GM23338 (cell line): Measurements from ENCODE around the gene RAX2. TPM values are rescaled to one million over a fixed set of nuclear protein-coding genes. Genes with fewer than 3 reads are reported as not detected.

ENCODE experiments used
- ATAC-seq: fragments of 200-7000 bp; cut with Tn5 transposase; 3 replicates; pipeline ENCODE4 v1.9.1; 2020
- DNase-seq: peaks from one replicate; pipeline ENCODE4 v3.0.0-alpha.2; 2015; ENCODE audit warnings: low spot score
- H2AFZ ChIP-seq: fragments of 200-600 bp; sonication (generic); 2 replicates; pipeline ENCODE4 v1.8.0; 2016; ENCODE audit warnings: antibody characterized with exemption, mild to moderate bottlenecking, moderate library complexity
- H3F3A ChIP-seq: fragments of 200-600 bp; sonication (generic); replicated peaks from 2 replicates; pipeline ENCODE4 v1.8.0; 2017; ENCODE audit warnings: antibody characterized with exemption, mixed run types, low read depth
- H3K27ac ChIP-seq: fragments of 200-600 bp; sonication (generic); 2 replicates; pipeline ENCODE4 v1.6.1; 2016; ENCODE audit warnings: low read depth
- H3K27me3 ChIP-seq: fragments of 200-600 bp; sonication (generic); 2 replicates; pipeline ENCODE4 v1.8.0; 2016; ENCODE audit warnings: mild to moderate bottlenecking, mixed run types, moderate library complexity; ENCODE audit not compliant: insufficient read depth
- H3K36me3 ChIP-seq: fragments of 200-600 bp; sonication (generic); 2 replicates; pipeline ENCODE4 v1.8.0; 2016; ENCODE audit warnings: mild to moderate bottlenecking; ENCODE audit not compliant: insufficient read depth
- H3K4me1 ChIP-seq: fragments of 200-600 bp; sonication (generic); 2 replicates; pipeline ENCODE4 v1.8.0; 2016; ENCODE audit warnings: mild to moderate bottlenecking, moderate library complexity; ENCODE audit not compliant: insufficient read depth
- H3K4me2 ChIP-seq: fragments of 200-600 bp; sonication (generic); 2 replicates; pipeline ENCODE4 v1.7.1; 2017; ENCODE audit warnings: mixed run types
- H3K4me3 ChIP-seq: fragments of 200-600 bp; sonication (generic); 2 replicates; pipeline ENCODE4 v1.6.1; 2016; ENCODE audit warnings: mixed run types
- H3K79me2 ChIP-seq: fragments of 200-600 bp; sonication (generic); replicated peaks from 2 replicates; pipeline ENCODE4 v1.8.0; 2017; ENCODE audit warnings: mild to moderate bottlenecking; ENCODE audit not compliant: insufficient read depth
- H3K9me2 ChIP-seq: fragments of 200-600 bp; sonication (generic); 2 replicates; pipeline ENCODE4 v1.8.0; 2017; ENCODE audit not compliant: insufficient read depth
- H4K20me1 ChIP-seq: fragments of 200-600 bp; sonication (generic); replicated peaks from 2 replicates; pipeline ENCODE4 v1.8.0; 2017; ENCODE audit warnings: mild to moderate bottlenecking; ENCODE audit not compliant: insufficient read depth
- H3K27ac Mint-ChIP-seq: 2 replicates; pipeline ENCODE4 v1.8.0; 2020; ENCODE audit warnings: inconsistent platforms, mild to moderate bottlenecking, moderate library complexity, mixed read lengths
- H3K27me3 Mint-ChIP-seq: 3 replicates; pipeline ENCODE4 v1.8.0; 2022; ENCODE audit warnings: low read depth, mild to moderate bottlenecking, moderate library complexity, mixed read lengths, inconsistent platforms; ENCODE audit not compliant: insufficient read depth, poor library complexity
- H3K36me3 Mint-ChIP-seq: 3 replicates; pipeline ENCODE4 v1.8.0; 2021; ENCODE audit warnings: low read depth, mild to moderate bottlenecking, inconsistent platforms, moderate library complexity, mixed read lengths
- H3K4me1 Mint-ChIP-seq: 3 replicates; pipeline ENCODE4 v1.8.0; 2020; ENCODE audit warnings: mild to moderate bottlenecking, inconsistent platforms, mixed read lengths
- H3K4me3 Mint-ChIP-seq: 3 replicates; pipeline ENCODE4 v1.8.0; 2021; ENCODE audit warnings: moderate library complexity, mild to moderate bottlenecking, inconsistent platforms, mixed read lengths
- H3K9me3 Mint-ChIP-seq: 3 replicates; pipeline ENCODE4 v1.8.0; 2020; ENCODE audit warnings: moderate library complexity, mild to moderate bottlenecking, inconsistent platforms, mixed read lengths
- CREB1 ChIP-seq: fragments of 250-450 bp; sonication (Bioruptor Pico); IDR thresholded peaks from 2 replicates; pipeline ENCODE4 v1.5.0; 2020; ENCODE audit warnings: low read depth, mild to moderate bottlenecking, moderate library complexity
- CTCF ChIP-seq, 2 experiments: fragments of 200-600 bp in 1 of 2; sonication (generic) in 1 of 2; conservative IDR thresholded peaks; 2 replicates each; pipeline versions ENCODE4 v1.5.1 to v1.6.1; 2016 to 2017; ENCODE audit warnings: antibody characterized with exemption in 2 of 2, low read depth in 2 of 2, mild to moderate bottlenecking in 2 of 2, moderate library complexity in 1 of 2
- ETS1 ChIP-seq: IDR thresholded peaks from 2 replicates; pipeline ENCODE4 v1.6.1; 2016; ENCODE audit warnings: antibody characterized with exemption
- EZH2 ChIP-seq: fragments of 200-600 bp; sonication (generic); IDR thresholded peaks from one replicate; pipeline ENCODE4 v1.8.0; 2017; ENCODE audit warnings: antibody characterized with exemption, mild to moderate bottlenecking, low read depth; ENCODE audit not compliant: unreplicated experiment
- EZH2phosphoT487 ChIP-seq: fragments of 200-600 bp; sonication (generic); IDR thresholded peaks from one replicate; pipeline ENCODE4 v1.8.1; 2018; ENCODE audit warnings: antibody characterized with exemption; ENCODE audit not compliant: unreplicated experiment
- JUNB ChIP-seq: IDR thresholded peaks from one replicate; pipeline ENCODE4 v1.6.1; 2016; ENCODE audit warnings: antibody characterized with exemption; ENCODE audit not compliant: unreplicated experiment
- NANOG ChIP-seq: IDR thresholded peaks from 2 replicates; pipeline ENCODE4 v1.6.1; 2016; ENCODE audit warnings: antibody characterized with exemption, borderline replicate concordance
- POLR2AphosphoS5 ChIP-seq: IDR thresholded peaks from 2 replicates; pipeline ENCODE4 v1.6.1; 2016; ENCODE audit warnings: antibody characterized with exemption, low read depth
- REST ChIP-seq: IDR thresholded peaks from one replicate; pipeline ENCODE4 v1.6.1; 2018; ENCODE audit warnings: antibody characterized with exemption; ENCODE audit not compliant: unreplicated experiment
- STAT1 ChIP-seq: IDR thresholded peaks from one replicate; pipeline ENCODE4 v1.6.1; 2016; ENCODE audit warnings: antibody characterized with exemption; ENCODE audit not compliant: unreplicated experiment
- ZNF114 ChIP-seq: fragments of 250-450 bp; sonication (Bioruptor Pico); IDR thresholded peaks from 2 replicates; pipeline ENCODE4 v1.5.0; 2020; ENCODE audit warnings: mild to moderate bottlenecking, moderate library complexity
- ZNF331 ChIP-seq: fragments of 250-450 bp; sonication (Bioruptor Pico); IDR thresholded peaks from 2 replicates; pipeline ENCODE4 v1.5.0; 2020; ENCODE audit warnings: low read depth, mild to moderate bottlenecking, moderate library complexity
- ZNF462 ChIP-seq: fragments of 250-450 bp; sonication (Bioruptor Pico); IDR thresholded peaks from 2 replicates; pipeline ENCODE4 v1.5.0; 2020; ENCODE audit warnings: mild to moderate bottlenecking, moderate library complexity
- polyA plus RNA-seq: library from polyadenylated mRNA; unstranded; fragments of >200 nt; fragmentation: Nextera tagmentation; extraction: Ambion mirVana; gene quantifications from 2 replicates; pipeline ENCODE4 v1.2.1, GENCODE V29; 2016
- total RNA-seq: library from RNA; depleted of rRNA; stranded (reverse); fragments of >200 nt; shearing (Covaris generic); gene quantifications from 2 replicates; pipeline ENCODE4 v1.2.3, GENCODE V29; 2014

The RAX2 gene
- total and polyA plus RNA-seq, 2 experiments from 2014 or later: 0.13 TPM; not detected in 1

DNA sequence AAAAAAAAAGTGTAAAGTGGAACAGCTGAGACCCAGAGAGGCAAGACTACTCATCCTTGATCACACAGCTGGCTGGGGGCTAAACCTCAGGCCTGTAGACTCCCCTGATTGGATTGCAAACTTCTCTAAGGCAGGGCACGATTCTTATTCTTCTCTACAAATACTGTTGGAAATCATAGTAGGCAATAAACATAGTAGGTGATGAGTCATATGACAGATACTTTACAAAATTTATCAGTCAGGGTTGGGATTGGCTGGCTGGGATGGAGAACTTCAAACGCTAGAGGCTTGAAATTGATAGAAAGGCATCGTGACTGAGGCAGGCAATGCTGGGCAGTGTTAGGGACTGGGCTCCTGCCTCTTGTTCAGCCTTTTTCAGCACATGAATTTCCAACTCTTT is 20.1 kb upstream of the RAX2 start:
- H3K27ac Mint-ChIP-seq: no peak overlapping the region
- peaks cover 13% of the 10 kb centered on the region for H3K9me3 Mint-ChIP-seq
- H3K4me1 ChIP-seq: no peaks in the 10 kb centered on the region
- H3K4me1 Mint-ChIP-seq: no peaks in the 10 kb centered on the region
- no peaks in the 10 kb centered on the region for H3K9me2 ChIP-seq
- no peak overlapping the region for H3K4me2 ChIP-seq
- H4K20me1 ChIP-seq: no peaks in the 10 kb centered on the region
- no peak overlapping the region for H3K4me3 Mint-ChIP-seq
- H3K79me2 ChIP-seq: no peaks in the 10 kb centered on the region
- H3K27me3 Mint-ChIP-seq: peaks cover 3% of the 10 kb centered on the region
- TF ChIP-seq REST (no peak), ZNF114 (no peak), ZNF331 (CRISPR knock-in tag) (no peak), ETS1 (no peak), POLR2AphosphoS5 (no peak), NANOG (no peak), JUNB (no peak), STAT1 (no peak), CREB1 (CRISPR knock-in tag) (no peak), CTCF (conservative IDR thresholded peaks at IDR 0.05; ENCODE audit: low read depth in 2 of 2) (no peak), EZH2 (no peak), ZNF462 (CRISPR knock-in tag) (no peak), EZH2phosphoT487 (no peak)
- no peaks in the 10 kb centered on the region; the same call in 2 of the 3 replicates for H3K36me3 Mint-ChIP-seq
- no peaks in the 10 kb centered on the region for H3K27me3 ChIP-seq
- H3K36me3 ChIP-seq: no peaks in the 10 kb centered on the region
- no peak overlapping the region for H3K4me3 ChIP-seq
- DNase-seq (no peak), ATAC-seq (no peak)
- no peak overlapping the region for H3K27ac ChIP-seq
- no peak overlapping the region for H2AFZ ChIP-seq
- no peaks in the 10 kb centered on the region for H3F3A ChIP-seq
